Endodermal cell (in vitro differentiated cells): Measurements from ENCODE around the gene MTCH2. TPM values are rescaled to one million over a fixed set of nuclear protein-coding genes. Genes with fewer than 3 reads are reported as not detected.

Source experiments
- DNase-seq: peaks from one replicate; pipeline ENCODE4 v3.0.0-alpha.2; 2017
- H3K27ac ChIP-seq: 2 replicates; pipeline ENCODE4 v1.5.1; 2013; ENCODE audit warnings: mild to moderate bottlenecking, low read depth, low read length, moderate library complexity
- H3K27me3 ChIP-seq: 2 replicates; pipeline ENCODE4 v1.6.1; 2013; ENCODE audit warnings: mild to moderate bottlenecking, low read length, moderate library complexity; ENCODE audit not compliant: insufficient read depth, control insufficient read depth, poor library complexity, severe bottlenecking
- H3K36me3 ChIP-seq: 2 replicates; pipeline ENCODE4 v1.7.0; 2013; ENCODE audit warnings: mild to moderate bottlenecking, low read length, moderate library complexity; ENCODE audit not compliant: control insufficient read depth, insufficient read depth
- H3K4me1 ChIP-seq: one replicate; pipeline ENCODE4 v1.7.0; 2013; ENCODE audit warnings: low read length; ENCODE audit not compliant: control insufficient read depth, insufficient read depth
- H3K4me3 ChIP-seq: 2 replicates; pipeline ENCODE4 v1.5.1; 2013; ENCODE audit warnings: mild to moderate bottlenecking, low read length, moderate library complexity
- H3K9ac ChIP-seq: 2 replicates; pipeline ENCODE4 v1.6.1; 2013; ENCODE audit warnings: mild to moderate bottlenecking, low read length, moderate library complexity; ENCODE audit not compliant: poor library complexity, severe bottlenecking; ENCODE audit errors: extremely low read depth
- H3K9me3 ChIP-seq: 2 replicates; pipeline ENCODE4 v1.6.1; 2013; ENCODE audit warnings: mild to moderate bottlenecking, low read length, moderate library complexity; ENCODE audit not compliant: control insufficient read depth
- H3K27ac Mint-ChIP-seq: 2 replicates; pipeline ENCODE4 v1.8.0; 2020; ENCODE audit warnings: mixed read lengths
- H3K27me3 Mint-ChIP-seq: 2 replicates; pipeline ENCODE4 v1.8.0; 2021; ENCODE audit warnings: mild to moderate bottlenecking, mixed read lengths; ENCODE audit not compliant: insufficient read depth
- H3K36me3 Mint-ChIP-seq: 2 replicates; pipeline ENCODE4 v1.8.0; 2020; ENCODE audit warnings: low read depth, mixed read lengths
- H3K4me1 Mint-ChIP-seq: 2 replicates; pipeline ENCODE4 v1.8.0; 2020; ENCODE audit warnings: mixed read lengths
- H3K4me3 Mint-ChIP-seq: 2 replicates; pipeline ENCODE4 v1.8.0; 2020; ENCODE audit warnings: mild to moderate bottlenecking, moderate library complexity, mixed read lengths
- H3K9me3 Mint-ChIP-seq: 2 replicates; pipeline ENCODE4 v1.8.0; 2020; ENCODE audit warnings: mild to moderate bottlenecking, mixed read lengths
- WGBS, 2 experiments: methylation state at CpG; one replicate each; pipeline versions ENCODE4 v1.1.5 to v1.1.7; 2013; ENCODE audit warnings: missing lambda C conversion rate in 2 of 2, mixed read lengths in 1 of 2; ENCODE audit not compliant: insufficient coverage in 1 of 2, insufficient read length in 1 of 2; 5-methylcytosine and 5-hydroxymethylcytosine counted together
- total RNA-seq, 2 donors: library from RNA; stranded (reverse); fragmentation: NEBNext Ultra II Directional in 1 of 2; extraction: Animal tissue kit (Norgen Biotek cat#: 25700) in 1 of 2; gene quantifications; 2 replicates in 1 of 2; 3 replicates in 1 of 2; pipeline ENCODE4 v1.2.1, GENCODE V29; 2021
- TF ChIP-seq, protein P1 (sequence below): fragments of 200-600 bp; sonication (generic); conservative IDR thresholded peaks from 2 replicates; pipeline ENCODE4 v1.5.0; 2021; ENCODE audit warnings: antibody characterized with exemption, mild to moderate bottlenecking

MTCH2 gene
- total RNA-seq, 2 donors from 2014 or later = 123 to 147 TPM

DNA sequence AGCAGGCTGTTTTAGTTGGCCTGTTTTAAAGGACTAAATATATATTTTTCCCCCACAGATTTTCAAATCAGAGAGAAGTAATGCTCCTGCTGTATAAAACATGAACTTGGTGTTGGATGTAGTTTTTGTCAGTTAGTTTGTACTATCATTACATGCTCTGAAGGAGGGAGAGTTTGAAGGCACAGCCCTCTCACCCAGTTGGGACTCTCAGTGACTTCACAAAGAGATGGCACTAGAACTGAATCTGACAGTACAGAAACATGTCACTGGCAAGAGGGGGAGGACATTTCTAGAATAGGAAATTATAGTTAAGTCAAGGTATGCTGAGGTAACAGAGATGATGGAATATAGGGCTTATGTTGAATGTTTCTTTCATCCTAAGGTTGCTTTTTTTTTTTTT, 27.1 kb downstream of the MTCH2 start:
- H3K36me3 ChIP-seq = peaks cover 37% of the 10 kb centered on the region
- H3K9me3 ChIP-seq = no peaks in the 10 kb centered on the region
- DNase-seq = peak; percentile 7
- Mint-ChIP-seq H3K27ac (no peak overlapping the region), H3K9me3 (no peaks in the 10 kb centered on the region), H3K4me3 (no peak overlapping the region), H3K36me3 (peaks cover 14% of the 10 kb centered on the region), H3K4me1 (no peaks in the 10 kb centered on the region), H3K27me3 (no peaks in the 10 kb centered on the region)
- H3K9ac ChIP-seq = no peak overlapping the region
- TF ChIP-seq, protein P1, sequence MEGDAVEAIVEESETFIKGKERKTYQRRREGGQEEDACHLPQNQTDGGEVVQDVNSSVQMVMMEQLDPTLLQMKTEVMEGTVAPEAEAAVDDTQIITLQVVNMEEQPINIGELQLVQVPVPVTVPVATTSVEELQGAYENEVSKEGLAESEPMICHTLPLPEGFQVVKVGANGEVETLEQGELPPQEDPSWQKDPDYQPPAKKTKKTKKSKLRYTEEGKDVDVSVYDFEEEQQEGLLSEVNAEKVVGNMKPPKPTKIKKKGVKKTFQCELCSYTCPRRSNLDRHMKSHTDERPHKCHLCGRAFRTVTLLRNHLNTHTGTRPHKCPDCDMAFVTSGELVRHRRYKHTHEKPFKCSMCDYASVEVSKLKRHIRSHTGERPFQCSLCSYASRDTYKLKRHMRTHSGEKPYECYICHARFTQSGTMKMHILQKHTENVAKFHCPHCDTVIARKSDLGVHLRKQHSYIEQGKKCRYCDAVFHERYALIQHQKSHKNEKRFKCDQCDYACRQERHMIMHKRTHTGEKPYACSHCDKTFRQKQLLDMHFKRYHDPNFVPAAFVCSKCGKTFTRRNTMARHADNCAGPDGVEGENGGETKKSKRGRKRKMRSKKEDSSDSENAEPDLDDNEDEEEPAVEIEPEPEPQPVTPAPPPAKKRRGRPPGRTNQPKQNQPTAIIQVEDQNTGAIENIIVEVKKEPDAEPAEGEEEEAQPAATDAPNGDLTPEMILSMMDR = no peak
- H3K4me3 ChIP-seq = no peak overlapping the region
- H3K27me3 ChIP-seq = no peaks in the 10 kb centered on the region
- H3K27ac ChIP-seq = no peak overlapping the region
- no peaks in the 10 kb centered on the region for H3K4me1 ChIP-seq

GRCh38 chr11:47611348-47611794, 31.0 kb downstream of the MTCH2 start:
- peaks cover 2% of the 10 kb centered on the region for H3K36me3 Mint-ChIP-seq
- Histone ChIP-seq H3K36me3 (peaks cover 11% of the 10 kb centered on the region), H3K27ac (no peak overlapping the region), H3K4me3 (no peak overlapping the region), H3K9ac (no peak overlapping the region), H3K9me3 (no peaks in the 10 kb centered on the region), H3K4me1 (no peaks in the 10 kb centered on the region), H3K27me3 (no peaks in the 10 kb centered on the region)
- H3K4me3 Mint-ChIP-seq = no peak overlapping the region
- peaks cover 5% of the 10 kb centered on the region for H3K4me1 Mint-ChIP-seq
- H3K27me3 Mint-ChIP-seq = no peaks in the 10 kb centered on the region
- H3K27ac Mint-ChIP-seq = no peak overlapping the region
- no peaks in the 10 kb centered on the region for H3K9me3 Mint-ChIP-seq
- TF ChIP-seq, protein P1 = no peak
- peak; percentile 30 for DNase-seq
- WGBS, 2 experiments = 95 to 100% methylated on average over 5 to 6 of the region's 6 CpGs

- Histone ChIP-seq H3K27me3 (no peaks in the 10 kb centered on the region), H3K27ac (no peak overlapping the region), H3K9me3 (no peaks in the 10 kb centered on the region), H3K4me1 (peaks cover 4% of the 10 kb centered on the region), H3K9ac (no peak overlapping the region), H3K4me3 (no peak overlapping the region), H3K36me3 (peaks cover 6% of the 10 kb centered on the region)
- Mint-ChIP-seq H3K9me3 (no peaks in the 10 kb centered on the region), H3K4me3 (no peak overlapping the region), H3K36me3 (no peaks in the 10 kb centered on the region), H3K27me3 (no peaks in the 10 kb centered on the region), H3K27ac (no peak overlapping the region), H3K4me1 (peaks cover 14% of the 10 kb centered on the region)
- TF ChIP-seq, protein P1 = no peak
- peak; percentile 16 for DNase-seq
- 92 to 93% methylated on average over 3 of the region's 3 CpGs for WGBS, 2 experiments
Measured at GRCh38 chr11:47609675-47610074, 32.7 kb downstream of the MTCH2 start.
